GM19238 (cell line): ENCODE data around the gene STXBP1.

Experiments used
- DNase-seq: peaks from one replicate; pipeline ENCODE4 v3.0.0; 2011; ENCODE audit warnings: low spot score; ENCODE audit not compliant: insufficient read length

The STXBP1 gene

GRCh38 chr9:127732444-127732843, 120.4 kb downstream of the STXBP1 start:
- no peak for DNase-seq

GRCh38 chr9:127733614-127734013, 121.5 kb downstream of the STXBP1 start:
- no peak for DNase-seq

GRCh38 chr9:127734247-127734746, 122.2 kb downstream of the STXBP1 start:
- DNase-seq = no peak

- DNase-seq = peak; percentile 99
Observed at GRCh38 chr9:127734747-127735529, 122.9 kb downstream of the STXBP1 start, which contains the start of gene TOR2A. Gene TOR2A, minus strand, starts transcription at chr9:127735294. Its CDS starts 24 bp downstream, at chr9:127735270.

- DNase-seq = no peak
Observed at GRCh38 chr9:127735530-127736185, 123.6 kb downstream of the STXBP1 start.

- no peak for DNase-seq
Observed at GRCh38 chr9:127738666-127739065, 126.6 kb downstream of the STXBP1 start.

GRCh38 chr9:127739614-127740330, 127.7 kb downstream of the STXBP1 start:
- DNase-seq = no peak

- no peak for DNase-seq
Observed at GRCh38 chr9:127741831-127742434, 129.9 kb downstream of the STXBP1 start.
